ENCODE data around the gene PLXNA4. TPM values are rescaled to one million over a fixed set of nuclear protein-coding genes. Genes with fewer than 3 reads are reported as not detected.

Gene PLXNA4
- total RNA-seq, 1 donor from 2014 or later, result 5.2 TPM

DNA sequence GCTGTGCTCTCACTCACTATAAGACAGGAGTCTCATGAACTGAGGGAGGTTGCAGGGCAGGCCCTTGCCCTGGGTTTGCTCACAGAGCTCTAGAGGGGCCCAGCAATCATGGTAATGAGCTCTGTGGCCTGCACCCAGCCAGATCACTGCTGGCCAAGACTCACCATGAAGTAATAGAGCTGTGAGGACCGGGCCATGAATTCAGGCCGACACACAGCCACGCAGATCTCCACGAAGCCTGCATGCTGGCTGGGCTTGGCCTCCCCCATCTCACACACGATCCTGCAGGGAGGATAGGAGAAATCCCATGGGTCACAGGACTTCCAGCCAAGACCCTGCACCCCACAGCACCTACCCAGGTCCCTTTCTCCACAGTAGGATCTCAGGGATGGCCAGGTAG is 382.4 kb downstream of the PLXNA4 start:
- Mint-ChIP-seq H3K27ac (no peak overlapping the region), H3K4me3 (no peak overlapping the region), H3K36me3 (no peaks in the 10 kb centered on the region), H3K9me3 (no peaks in the 10 kb centered on the region), H3K27me3 (ENCODE audit: low read depth) (peaks cover 38% of the 10 kb centered on the region), H3K4me1 (no peaks in the 10 kb centered on the region)
- no peak for DNase-seq (ENCODE audit: low spot score in 2 of 2, unreplicated experiment in 2 of 2)
- TF ChIP-seq, protein P1, sequence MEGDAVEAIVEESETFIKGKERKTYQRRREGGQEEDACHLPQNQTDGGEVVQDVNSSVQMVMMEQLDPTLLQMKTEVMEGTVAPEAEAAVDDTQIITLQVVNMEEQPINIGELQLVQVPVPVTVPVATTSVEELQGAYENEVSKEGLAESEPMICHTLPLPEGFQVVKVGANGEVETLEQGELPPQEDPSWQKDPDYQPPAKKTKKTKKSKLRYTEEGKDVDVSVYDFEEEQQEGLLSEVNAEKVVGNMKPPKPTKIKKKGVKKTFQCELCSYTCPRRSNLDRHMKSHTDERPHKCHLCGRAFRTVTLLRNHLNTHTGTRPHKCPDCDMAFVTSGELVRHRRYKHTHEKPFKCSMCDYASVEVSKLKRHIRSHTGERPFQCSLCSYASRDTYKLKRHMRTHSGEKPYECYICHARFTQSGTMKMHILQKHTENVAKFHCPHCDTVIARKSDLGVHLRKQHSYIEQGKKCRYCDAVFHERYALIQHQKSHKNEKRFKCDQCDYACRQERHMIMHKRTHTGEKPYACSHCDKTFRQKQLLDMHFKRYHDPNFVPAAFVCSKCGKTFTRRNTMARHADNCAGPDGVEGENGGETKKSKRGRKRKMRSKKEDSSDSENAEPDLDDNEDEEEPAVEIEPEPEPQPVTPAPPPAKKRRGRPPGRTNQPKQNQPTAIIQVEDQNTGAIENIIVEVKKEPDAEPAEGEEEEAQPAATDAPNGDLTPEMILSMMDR (IDR thresholded peaks at IDR 0.05; ENCODE audit: unreplicated experiment), result no peak

GRCh38 chr7:132192809-132193208 is 383.5 kb downstream of the PLXNA4 start:
- TF ChIP-seq, protein P1 (IDR thresholded peaks at IDR 0.05; ENCODE audit: unreplicated experiment), result no peak
- H3K4me3 Mint-ChIP-seq, result no peak overlapping the region
- H3K4me1 Mint-ChIP-seq, result no peaks in the 10 kb centered on the region

GRCh38 chr7:132191418-132191817 is 384.9 kb downstream of the PLXNA4 start:
- TF ChIP-seq, protein P1 (IDR thresholded peaks at IDR 0.05; ENCODE audit: unreplicated experiment), result no peak
- no peak overlapping the region for H3K27ac Mint-ChIP-seq
- H3K36me3 Mint-ChIP-seq, result peaks cover 8% of the 10 kb centered on the region
- H3K9me3 Mint-ChIP-seq, result peaks cover 10% of the 10 kb centered on the region
- H3K4me1 Mint-ChIP-seq, result no peaks in the 10 kb centered on the region
- DNase-seq (ENCODE audit: low spot score in 2 of 2, unreplicated experiment in 2 of 2), result no peak
- H3K27me3 Mint-ChIP-seq (ENCODE audit: low read depth), result peaks cover 33% of the 10 kb centered on the region
- H3K4me3 Mint-ChIP-seq, result no peak overlapping the region

More at GRCh38 chr7:132192809-132193208, 383.5 kb downstream of the PLXNA4 start:
- Mint-ChIP-seq H3K9me3 (no peaks in the 10 kb centered on the region), H3K27ac (no peak overlapping the region), H3K27me3 (ENCODE audit: low read depth) (peaks cover 37% of the 10 kb centered on the region), H3K36me3 (no peaks in the 10 kb centered on the region)
- DNase-seq (ENCODE audit: low spot score in 2 of 2, unreplicated experiment in 2 of 2), result no peak

DNA sequence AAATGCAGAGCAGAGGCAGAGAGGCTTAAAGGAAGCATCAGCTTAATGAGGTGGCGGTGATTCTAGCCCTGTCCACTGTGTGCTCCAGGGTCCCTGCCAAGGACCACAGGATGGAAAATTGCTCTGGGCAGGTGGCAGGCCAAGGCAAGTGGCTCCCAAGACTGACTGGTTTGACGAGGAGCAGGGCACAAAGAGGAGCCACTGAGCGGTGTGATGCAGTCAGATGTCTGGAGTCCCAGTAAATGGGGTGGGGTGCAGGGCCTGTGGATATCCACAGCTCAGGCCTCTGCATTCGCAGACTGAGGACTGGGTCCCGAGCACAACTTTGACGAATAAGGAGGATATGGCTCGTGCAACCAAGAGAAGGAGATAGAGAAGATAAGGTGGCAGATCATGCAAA is 385.6 kb downstream of the PLXNA4 start:
- TF ChIP-seq, protein P1 (IDR thresholded peaks at IDR 0.05; ENCODE audit: unreplicated experiment), result no peak
- H3K27me3 Mint-ChIP-seq (ENCODE audit: low read depth), result peaks cover 27% of the 10 kb centered on the region
- H3K9me3 Mint-ChIP-seq, result peaks cover 10% of the 10 kb centered on the region
- peaks cover 8% of the 10 kb centered on the region for H3K36me3 Mint-ChIP-seq
- no peak overlapping the region for H3K27ac Mint-ChIP-seq
- H3K4me3 Mint-ChIP-seq, result no peak overlapping the region
- no peaks in the 10 kb centered on the region for H3K4me1 Mint-ChIP-seq
- no peak for DNase-seq (ENCODE audit: low spot score in 2 of 2, unreplicated experiment in 2 of 2)

DNA sequence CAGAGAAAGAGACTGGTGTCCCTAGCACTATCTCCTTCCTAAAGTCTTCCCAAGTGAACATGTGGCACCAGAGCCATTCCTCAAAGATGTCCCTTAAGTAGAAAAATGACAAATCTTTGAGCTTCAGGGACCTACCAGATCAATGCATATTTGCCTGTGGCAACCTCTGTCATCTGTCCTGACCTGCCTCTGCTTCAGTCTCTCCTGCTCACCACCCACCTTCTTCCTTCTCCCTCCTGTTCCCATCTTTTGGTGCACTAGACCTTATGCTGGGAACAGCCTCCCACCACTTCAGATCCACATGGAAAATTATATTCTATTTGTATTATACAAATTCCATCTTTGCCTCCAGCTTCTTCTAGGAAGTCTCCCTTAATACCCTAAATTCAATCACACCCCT is 386.4 kb downstream of the PLXNA4 start:
- Mint-ChIP-seq H3K4me1 (no peaks in the 10 kb centered on the region), H3K9me3 (peaks cover 10% of the 10 kb centered on the region), H3K27me3 (ENCODE audit: low read depth) (peaks cover 22% of the 10 kb centered on the region), H3K27ac (no peak overlapping the region), H3K4me3 (no peak overlapping the region), H3K36me3 (peaks cover 8% of the 10 kb centered on the region)
- TF ChIP-seq, protein P1 (IDR thresholded peaks at IDR 0.05; ENCODE audit: unreplicated experiment), result no peak
- DNase-seq (ENCODE audit: low spot score in 2 of 2, unreplicated experiment in 2 of 2), result no peak
